AG04450 (cell line): ENCODE data around the gene RAD51C. TPM values are rescaled to one million over a fixed set of nuclear protein-coding genes. Genes with fewer than 3 reads are reported as not detected.
"Not testable (repeated sequence)": the region's sequence is repeated elsewhere in the genome, so short reads cannot be mapped to it uniquely, and the experiment has no call there.

Experiments used
- CTCF ChIA-PET: fragments of 300-600, 350-600 bp; formaldehyde crosslinking; extraction: SDS; loops from one replicate; lab custom pipeline; 2022; ENCODE audit warnings: antibody characterized with exemption, inconsistent platforms; lab: Charles Lee
- POLR2A ChIA-PET: fragments of 350-600 bp; formaldehyde crosslinking; extraction: SDS; loops from one replicate; lab custom pipeline; 2021; ENCODE audit warnings: antibody characterized with exemption, inconsistent platforms; lab: Yijun Ruan, JAX
- DNase-seq: peaks from one replicate; pipeline ENCODE4 v3.0.0-alpha.2; 2011; ENCODE audit warnings: low read depth, low spot score
- H3K27ac ChIP-seq: one replicate; pipeline ENCODE4 v1.5.1; 2012; ENCODE audit warnings: low read depth, low read length, control low read depth
- H3K27me3 ChIP-seq: one replicate; pipeline ENCODE4 v1.6.0; 2012; ENCODE audit warnings: low read length; ENCODE audit not compliant: control insufficient read depth, insufficient read depth
- H3K4me3 ChIP-seq: 2 replicates; pipeline ENCODE4 v1.5.1; 2011; ENCODE audit warnings: mild to moderate bottlenecking, low read depth, low read length, control low read depth
- H3K9me3 ChIP-seq: 2 replicates; pipeline ENCODE4 v1.5.1; 2012; ENCODE audit warnings: low read length; ENCODE audit not compliant: control insufficient read depth, insufficient read depth
- CTCF ChIP-seq: IDR thresholded peaks from 2 replicates; pipeline ENCODE4 v1.5.1; 2011; ENCODE audit warnings: low read depth, low read length, control low read depth, inconsistent platforms
- polyA plus RNA-seq: library from polyadenylated mRNA; depleted of rRNA; stranded (reverse); fragments of >200 nt; gene quantifications from 2 replicates; pipeline ENCODE4 v1.2.3, GENCODE V29; 2011

Gene RAD51C
- polyA plus RNA-seq, 1 experiment: 36.1 TPM

GRCh38 chr17:58763263-58763662, 70.9 kb downstream of the RAD51C start:
- POLR2A ChIA-PET: no interaction called here
- Histone ChIP-seq H3K4me3 (no peak overlapping the region), H3K27me3 (peaks cover 13% of the 10 kb centered on the region), H3K9me3 (no peaks in the 10 kb centered on the region), H3K27ac (no peak overlapping the region)
- no peak for TF ChIP-seq CTCF
- CTCF ChIA-PET: interaction anchor here (0.9 kb wide), 1 partner anchor 52 kb away, joined by 5 read pairs; no protein-coding TSS in a partner anchor
- no peak for DNase-seq

- Histone ChIP-seq H3K27ac (no peak overlapping the region), H3K9me3 (no peaks in the 10 kb centered on the region), H3K27me3 (peaks cover 10% of the 10 kb centered on the region), H3K4me3 (no peak overlapping the region)
- CTCF ChIA-PET: no interaction called here
- DNase-seq: no peak
- POLR2A ChIA-PET: no interaction called here
- no peak for TF ChIP-seq CTCF
Observed at GRCh38 chr17:58764373-58764772, 72.0 kb downstream of the RAD51C start.

- CTCF ChIA-PET, H3K27ac ChIP-seq, H3K9me3 ChIP-seq, H3K4me3 ChIP-seq, H3K27me3 ChIP-seq, DNase-seq: not testable (repeated sequence)
- POLR2A ChIA-PET: interaction anchor here (1.6 kb wide), 1 partner anchor 147 kb away, joined by 6 read pairs; no protein-coding TSS in a partner anchor
Observed at GRCh38 chr17:58778482-58778881, 86.1 kb downstream of the RAD51C start.

GRCh38 chr17:58779446-58779845, 87.0 kb downstream of the RAD51C start:
- H3K27me3 ChIP-seq: no peaks in the 10 kb centered on the region
- ChIA-PET POLR2A (interaction anchor here (1.6 kb wide), 1 partner anchor 148 kb away, joined by 6 read pairs; no protein-coding TSS in a partner anchor), CTCF (no interaction called here)
- H3K4me3 ChIP-seq: no peak overlapping the region
- TF ChIP-seq CTCF: no peak
- H3K27ac ChIP-seq: no peak overlapping the region
- H3K9me3 ChIP-seq: no peaks in the 10 kb centered on the region
- no peak for DNase-seq

GRCh38 chr17:58783380-58783779, 91.0 kb downstream of the RAD51C start:
- CTCF ChIA-PET: no interaction called here
- no peak for DNase-seq
- POLR2A ChIA-PET: no interaction called here
- H3K9me3 ChIP-seq: no peaks in the 10 kb centered on the region
- no peak overlapping the region for H3K27ac ChIP-seq
- H3K4me3 ChIP-seq: no peak overlapping the region
- H3K27me3 ChIP-seq: no peaks in the 10 kb centered on the region
- TF ChIP-seq CTCF: no peak
